WTC11 (cell line): ENCODE results near the gene TRIM62. TPM values are rescaled to one million over a fixed set of nuclear protein-coding genes. Genes with fewer than 3 reads are reported as not detected.

Experiments
- ATAC-seq: fragments of 200-7000 bp; cut with Tn5 transposase; 2 replicates; pipeline ENCODE4 v1.10.0; 2021; ENCODE audit warnings: mild to moderate bottlenecking, moderate library complexity
- CTCF ChIA-PET: fragments of 300-600 bp; sonication (Branson Sonifier 250); formaldehyde crosslinking; loops from one replicate; lab custom pipeline; 2021; ENCODE audit warnings: antibody characterized with exemption; lab: Charles Lee
- POLR2A ChIA-PET: fragments of 350-600 bp; sonication (Branson Sonifier 250); formaldehyde crosslinking; loops from one replicate; lab custom pipeline; 2021; ENCODE audit warnings: antibody characterized with exemption; lab: Charles Lee
- DNase-seq: peaks from one replicate; pipeline ENCODE4 v3.0.0; 2021; ENCODE audit warnings: low spot score
- H3K27ac Mint-ChIP-seq: 2 replicates; pipeline ENCODE4 v1.8.0; 2021; ENCODE audit warnings: mixed read lengths
- H3K27me3 Mint-ChIP-seq: 2 replicates; pipeline ENCODE4 v1.8.0; 2021; ENCODE audit warnings: low read depth, mild to moderate bottlenecking, moderate library complexity, mixed read lengths
- H3K36me3 Mint-ChIP-seq: 2 replicates; pipeline ENCODE4 v1.8.0; 2021; ENCODE audit warnings: mixed read lengths
- H3K4me1 Mint-ChIP-seq: 2 replicates; pipeline ENCODE4 v1.8.0; 2022; ENCODE audit warnings: mixed read lengths
- H3K4me3 Mint-ChIP-seq: 2 replicates; pipeline ENCODE4 v1.8.0; 2021; ENCODE audit warnings: mild to moderate bottlenecking, moderate library complexity, mixed read lengths
- H3K9me3 Mint-ChIP-seq: 2 replicates; pipeline ENCODE4 v1.8.0; 2021; ENCODE audit warnings: mixed read lengths
- AR ChIP-seq: fragments of 250-450 bp; sonication (Bioruptor Pico); IDR thresholded peaks from 2 replicates; pipeline ENCODE4 v1.9.0; 2021; ENCODE audit warnings: mild to moderate bottlenecking
- ATF1 ChIP-seq: sonication (generic); formaldehyde crosslinking; IDR thresholded peaks from 2 replicates; pipeline ENCODE4 v1.8.1; 2023; ENCODE audit warnings: mild to moderate bottlenecking, moderate library complexity, missing genetic modification reagents
- ATF2 ChIP-seq: sonication (generic); formaldehyde crosslinking; IDR thresholded peaks from 2 replicates; pipeline ENCODE4 v1.8.1; 2022; ENCODE audit warnings: low read depth, missing genetic modification reagents, borderline replicate concordance
- ATF6 ChIP-seq: sonication (generic); formaldehyde crosslinking; IDR thresholded peaks from 2 replicates; pipeline ENCODE4 v1.8.1; 2023; ENCODE audit warnings: mild to moderate bottlenecking, missing genetic modification reagents
- CREB1 ChIP-seq: sonication (generic); formaldehyde crosslinking; IDR thresholded peaks from 2 replicates; pipeline ENCODE4 v1.8.0; 2023; ENCODE audit warnings: mild to moderate bottlenecking, missing genetic modification reagents
- E2F4 ChIP-seq: sonication (generic); formaldehyde crosslinking; IDR thresholded peaks from 2 replicates; pipeline ENCODE4 v1.8.1; 2022; ENCODE audit warnings: low read depth, mild to moderate bottlenecking, moderate library complexity, missing genetic modification reagents, borderline replicate concordance
- E2F5 ChIP-seq: sonication (generic); formaldehyde crosslinking; IDR thresholded peaks from 2 replicates; pipeline ENCODE4 v1.8.1; 2022; ENCODE audit warnings: mild to moderate bottlenecking, moderate library complexity, missing genetic modification reagents
- ELF4 ChIP-seq: sonication (generic); formaldehyde crosslinking; IDR thresholded peaks from 2 replicates; pipeline ENCODE4 v1.8.1; 2022; ENCODE audit warnings: low read depth, mild to moderate bottlenecking, moderate library complexity, missing genetic modification reagents
- GABPB1 ChIP-seq: sonication (generic); formaldehyde crosslinking; IDR thresholded peaks from 2 replicates; pipeline ENCODE4 v1.8.1; 2023; ENCODE audit warnings: mild to moderate bottlenecking, missing genetic modification reagents
- MXD4 ChIP-seq: fragments of 250-450 bp; sonication (Bioruptor Pico); IDR thresholded peaks from 2 replicates; pipeline ENCODE4 v1.8.0; 2021; ENCODE audit warnings: mild to moderate bottlenecking, moderate library complexity, borderline replicate concordance
- NFE2L1 ChIP-seq: sonication (generic); formaldehyde crosslinking; IDR thresholded peaks from 2 replicates; pipeline ENCODE4 v1.8.1; 2023; ENCODE audit warnings: missing genetic modification reagents
- NFYB ChIP-seq: sonication (generic); formaldehyde crosslinking; conservative IDR thresholded peaks from 2 replicates; pipeline ENCODE4 v1.8.0; 2022; ENCODE audit warnings: low read depth, missing genetic modification reagents
- RORB ChIP-seq: fragments of 250-450 bp; sonication (Bioruptor Pico); IDR thresholded peaks from 2 replicates; pipeline ENCODE4 v1.9.0; 2021; ENCODE audit warnings: mild to moderate bottlenecking
- SMAD4 ChIP-seq: sonication (generic); formaldehyde crosslinking; IDR thresholded peaks from 2 replicates; pipeline ENCODE4 v1.8.0; 2022; ENCODE audit warnings: mild to moderate bottlenecking, missing genetic modification reagents
- TCF7 ChIP-seq: sonication (generic); formaldehyde crosslinking; IDR thresholded peaks from 2 replicates; pipeline ENCODE4 v1.8.0; 2022; ENCODE audit warnings: mild to moderate bottlenecking, low read depth, missing genetic modification reagents, moderate library complexity
- TP53 ChIP-seq: sonication (generic); formaldehyde crosslinking; IDR thresholded peaks from 2 replicates; pipeline ENCODE4 v1.8.1; 2023; ENCODE audit warnings: mild to moderate bottlenecking, missing genetic modification reagents
- USF2 ChIP-seq: sonication (generic); formaldehyde crosslinking; IDR thresholded peaks from 2 replicates; pipeline ENCODE4 v1.8.1; 2023; ENCODE audit warnings: mild to moderate bottlenecking, missing genetic modification reagents, moderate library complexity
- ZNF121 ChIP-seq: sonication (generic); formaldehyde crosslinking; IDR thresholded peaks from 2 replicates; pipeline ENCODE4 v1.8.0; 2023; ENCODE audit warnings: missing genetic modification reagents
- ZNF263 ChIP-seq: sonication (generic); formaldehyde crosslinking; IDR thresholded peaks from 2 replicates; pipeline ENCODE4 v1.8.1; 2022; ENCODE audit warnings: low read depth, mild to moderate bottlenecking, moderate library complexity, missing genetic modification reagents
- ZNF425 ChIP-seq: fragments of 250-450 bp; sonication (Bioruptor Pico); conservative IDR thresholded peaks from 2 replicates; pipeline ENCODE4 v1.9.0; 2021; ENCODE audit warnings: mild to moderate bottlenecking
- ZSCAN18 ChIP-seq: fragments of 250-450 bp; sonication (Bioruptor Pico); IDR thresholded peaks from 2 replicates; pipeline ENCODE4 v2.1.2; 2022; ENCODE audit warnings: mild to moderate bottlenecking, moderate library complexity
- total RNA-seq: library from RNA; stranded (reverse); gene quantifications from 3 replicates; pipeline ENCODE4 v1.2.3, GENCODE V29; 2021

TRIM62 gene
- total RNA-seq, 1 experiment from 2014 or later, result 13.6 TPM

- no peak for TF ChIP-seq TCF7 (CRISPR knock-in tag)
- no peak for TF ChIP-seq RORB (CRISPR knock-in tag)
- no peak for TF ChIP-seq NFE2L1 (CRISPR knock-in tag)
- TF ChIP-seq ATF6, result no peak
- TF ChIP-seq E2F4 (CRISPR knock-in tag), result no peak
- no peak for TF ChIP-seq USF2 (CRISPR knock-in tag)
- no peak for TF ChIP-seq AR (CRISPR knock-in tag)
- TF ChIP-seq ELF4 (CRISPR knock-in tag), result no peak
- TF ChIP-seq ATF1 (CRISPR knock-in tag), result no peak
- no peak for TF ChIP-seq E2F5 (CRISPR knock-in tag)
Measured at GRCh38 chr1:33186936-33187335, 5.1 kb upstream of the TRIM62 start (continued).

- Mint-ChIP-seq H3K4me1 (peaks cover 16% of the 10 kb centered on the region), H3K4me3 (no peak overlapping the region), H3K36me3 (no peaks in the 10 kb centered on the region), H3K27me3 (peaks cover 25% of the 10 kb centered on the region), H3K9me3 (no peaks in the 10 kb centered on the region), H3K27ac (no peak overlapping the region)
- TF ChIP-seq ZNF121 (CRISPR knock-in tag) (no peak), SMAD4 (no peak), ZSCAN18 (CRISPR knock-in tag) (no peak), E2F4 (CRISPR knock-in tag) (no peak), GABPB1 (CRISPR knock-in tag) (no peak), ZNF263 (CRISPR knock-in tag) (no peak), NFYB (CRISPR knock-in tag) (no peak), CREB1 (CRISPR knock-in tag) (no peak), TP53 (CRISPR knock-in tag) (no peak), ZNF425 (CRISPR knock-in tag) (no peak), RORB (CRISPR knock-in tag) (no peak), ELF4 (CRISPR knock-in tag) (no peak), ATF2 (CRISPR knock-in tag) (no peak), MXD4 (no peak)
- POLR2A ChIA-PET, result no interaction called here
- no peak for ATAC-seq
- DNase-seq, result no peak
- CTCF ChIA-PET, result no interaction called here
Measured at GRCh38 chr1:33185541-33185940, 3.7 kb upstream of the TRIM62 start.
